ENCODE measurements around the gene COL6A1. TPM values are rescaled to one million over a fixed set of nuclear protein-coding genes. Genes with fewer than 3 reads are reported as not detected.

COL6A1 gene
- total RNA-seq, 3 donors from 2014 or later = 45.0 to 663 (median 114) TPM

DNA sequence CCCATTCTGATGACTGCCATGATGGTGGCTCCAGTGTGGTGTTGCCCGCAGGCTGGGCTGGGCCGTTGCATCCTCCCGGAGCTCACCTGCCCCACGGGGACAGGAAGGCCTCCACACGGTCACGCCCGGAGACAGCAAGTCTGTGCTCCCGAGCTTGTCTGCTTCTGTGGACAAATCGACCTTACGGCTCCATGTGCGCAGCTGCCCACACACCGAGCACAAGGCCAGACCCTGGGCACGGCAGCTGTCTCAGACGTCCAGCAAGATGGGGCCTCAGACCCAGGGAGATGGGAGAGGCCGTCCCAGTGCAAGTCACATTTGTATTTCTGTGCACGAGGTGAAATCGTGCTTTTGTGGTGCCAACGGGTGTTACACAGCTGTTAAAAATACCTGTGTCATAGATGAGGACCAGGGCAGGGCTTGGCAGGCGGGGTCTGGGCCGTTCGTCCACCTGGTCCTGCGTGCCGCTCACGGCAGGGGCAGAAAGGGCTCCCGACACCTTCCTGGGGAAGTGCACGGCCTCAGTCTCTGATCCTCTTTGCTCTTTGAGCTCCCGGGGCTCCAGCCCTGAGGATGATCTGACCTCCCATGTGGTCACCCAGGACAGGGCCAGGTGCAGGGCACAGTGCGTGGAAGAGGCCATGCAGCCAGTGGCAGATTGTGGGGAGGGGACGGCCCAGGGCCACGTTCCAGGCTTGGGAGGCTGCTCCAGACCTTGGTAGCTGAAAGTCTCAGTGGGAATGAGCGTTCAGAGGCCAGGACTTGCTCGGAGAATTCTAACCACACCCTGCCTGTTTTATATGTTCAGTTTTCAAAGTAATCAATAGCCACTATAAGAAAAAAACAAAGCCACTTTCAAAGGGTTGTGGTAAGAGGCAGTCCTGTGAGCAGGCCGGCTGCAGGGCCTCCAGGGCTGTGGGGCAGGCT is 13.5 kb downstream of the COL6A1 start:
- intact Hi-C loops (cut with DNase I, micrococcal nuclease) = no loop called here
- peak in 1 of 3 donors; percentile 17 for DNase-seq

DNA sequence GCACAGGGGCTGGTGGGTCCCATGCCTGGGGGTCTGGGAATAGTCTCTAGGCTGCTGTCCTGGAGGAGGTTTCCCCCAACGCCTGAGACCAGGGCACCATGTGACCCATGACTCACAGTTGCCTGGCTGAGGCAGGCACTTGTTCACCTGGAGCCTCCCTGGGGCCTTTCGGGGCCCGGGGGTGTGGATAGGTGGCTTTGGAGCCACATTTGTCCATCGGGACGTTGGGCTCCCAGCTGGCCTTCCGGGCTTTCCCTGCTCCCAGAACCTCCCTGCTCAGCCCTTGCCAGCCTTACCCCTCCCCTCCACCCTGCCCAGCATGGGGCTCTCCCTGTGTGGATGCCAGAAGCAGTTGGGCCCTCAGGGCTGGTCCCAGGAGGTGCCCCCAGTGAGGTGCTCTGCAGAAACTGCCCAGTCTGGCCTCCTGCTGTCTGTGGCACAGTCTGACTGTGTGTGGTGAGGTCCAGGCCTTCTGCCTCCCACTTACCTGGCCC is 14.2 kb downstream of the COL6A1 start:
- Histone ChIP-seq H3K4me3 (no peak overlapping the region), H3K9me3 (no peaks in the 10 kb centered on the region), H3K4me1 (ENCODE audit: low read depth) (no peaks in the 10 kb centered on the region), H3K36me3 (ENCODE audit: low read depth) (no peaks in the 10 kb centered on the region)
- DNase-seq = peak in 2 of 3 donors; percentile 14 to 34
- intact Hi-C loops (cut with DNase I, micrococcal nuclease) = no loop called here
- ATAC-seq = no peak
- TF ChIP-seq, protein P1, sequence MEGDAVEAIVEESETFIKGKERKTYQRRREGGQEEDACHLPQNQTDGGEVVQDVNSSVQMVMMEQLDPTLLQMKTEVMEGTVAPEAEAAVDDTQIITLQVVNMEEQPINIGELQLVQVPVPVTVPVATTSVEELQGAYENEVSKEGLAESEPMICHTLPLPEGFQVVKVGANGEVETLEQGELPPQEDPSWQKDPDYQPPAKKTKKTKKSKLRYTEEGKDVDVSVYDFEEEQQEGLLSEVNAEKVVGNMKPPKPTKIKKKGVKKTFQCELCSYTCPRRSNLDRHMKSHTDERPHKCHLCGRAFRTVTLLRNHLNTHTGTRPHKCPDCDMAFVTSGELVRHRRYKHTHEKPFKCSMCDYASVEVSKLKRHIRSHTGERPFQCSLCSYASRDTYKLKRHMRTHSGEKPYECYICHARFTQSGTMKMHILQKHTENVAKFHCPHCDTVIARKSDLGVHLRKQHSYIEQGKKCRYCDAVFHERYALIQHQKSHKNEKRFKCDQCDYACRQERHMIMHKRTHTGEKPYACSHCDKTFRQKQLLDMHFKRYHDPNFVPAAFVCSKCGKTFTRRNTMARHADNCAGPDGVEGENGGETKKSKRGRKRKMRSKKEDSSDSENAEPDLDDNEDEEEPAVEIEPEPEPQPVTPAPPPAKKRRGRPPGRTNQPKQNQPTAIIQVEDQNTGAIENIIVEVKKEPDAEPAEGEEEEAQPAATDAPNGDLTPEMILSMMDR (IDR thresholded peaks at IDR 0.05) = no peak

More for the DNA sequence above, 13.5 kb downstream of the COL6A1 start:
- ATAC-seq = no peak
- Histone ChIP-seq H3K4me1 (ENCODE audit: low read depth) (no peaks in the 10 kb centered on the region), H3K36me3 (ENCODE audit: low read depth) (no peaks in the 10 kb centered on the region), H3K4me3 (no peak overlapping the region), H3K9me3 (no peaks in the 10 kb centered on the region)
- TF ChIP-seq, protein P1 (IDR thresholded peaks at IDR 0.05) = no peak

DNA sequence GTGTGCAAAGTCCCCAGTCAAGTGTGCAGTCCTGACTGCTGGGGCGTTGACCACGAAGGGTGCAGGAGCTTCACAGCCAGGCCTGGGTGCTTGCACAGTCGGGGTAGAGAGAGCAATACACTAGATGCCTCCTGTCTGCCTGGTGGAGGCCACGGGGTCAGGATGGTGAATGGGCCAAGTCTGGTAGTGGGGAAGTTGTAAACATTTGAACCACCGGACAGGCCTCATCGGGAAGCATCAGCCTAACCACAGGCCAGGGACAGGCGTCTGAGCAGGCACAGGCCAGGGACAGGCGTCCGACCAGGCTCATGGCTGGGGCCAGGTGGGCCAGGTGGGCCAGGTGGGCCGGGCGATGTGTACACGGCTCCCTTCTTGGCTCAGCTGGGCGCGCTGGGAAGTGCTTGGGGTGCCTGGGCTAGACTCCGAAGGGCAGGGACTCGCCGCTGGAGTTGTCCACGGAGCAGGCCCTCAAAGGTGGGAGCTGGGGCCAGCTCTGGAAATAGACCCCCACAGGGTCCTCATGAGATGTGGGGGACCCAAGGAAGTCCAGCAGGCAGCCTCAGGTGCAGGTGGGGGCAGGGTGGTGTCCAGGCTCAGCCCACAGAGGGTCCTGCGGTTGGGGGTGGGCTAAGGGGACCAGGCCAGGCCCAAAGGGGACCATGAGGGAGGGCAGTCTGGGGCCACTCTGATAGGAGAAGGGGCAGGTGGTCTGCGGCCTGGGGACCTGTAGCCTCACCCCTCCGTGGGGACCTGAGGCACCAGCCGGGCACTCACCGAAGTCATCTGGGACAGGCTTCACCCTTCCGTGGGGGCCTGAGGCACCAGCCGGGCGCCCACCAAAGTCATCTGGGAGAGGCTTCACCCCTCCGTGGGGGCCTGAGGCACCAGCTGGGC is 15.0 kb downstream of the COL6A1 start:
- Histone ChIP-seq H3K4me1 (ENCODE audit: low read depth) (no peaks in the 10 kb centered on the region), H3K4me3 (no peak overlapping the region), H3K36me3 (ENCODE audit: low read depth) (no peaks in the 10 kb centered on the region), H3K9me3 (no peaks in the 10 kb centered on the region)
- DNase-seq = peak in 2 of 3 donors; percentile 16 to 34
- intact Hi-C loops (cut with DNase I, micrococcal nuclease) = no loop called here
- TF ChIP-seq, protein P1 (IDR thresholded peaks at IDR 0.05) = no peak
- no peak for ATAC-seq

DNA sequence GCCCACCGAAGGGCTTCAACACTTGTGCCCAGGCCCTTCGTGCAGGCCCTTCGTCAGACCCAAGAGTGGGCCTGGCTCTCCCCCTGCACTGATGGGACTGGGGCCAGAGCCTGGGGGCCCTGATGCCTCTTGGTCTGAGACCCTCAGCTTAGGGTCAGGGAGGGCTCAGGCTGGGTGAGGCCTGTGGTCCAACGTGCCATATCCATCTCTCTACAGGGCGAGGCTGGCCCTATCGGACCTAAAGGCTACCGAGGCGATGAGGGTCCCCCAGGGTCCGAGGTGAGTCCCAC is 15.6 kb downstream of the COL6A1 start:
- DNase-seq (peak in 1 of 3 donors; percentile 33), ATAC-seq (no peak)
- H3K9me3 ChIP-seq = no peaks in the 10 kb centered on the region
- H3K4me1 ChIP-seq (ENCODE audit: low read depth) = no peaks in the 10 kb centered on the region
- no peak overlapping the region for H3K4me3 ChIP-seq
- intact Hi-C loops (cut with DNase I, micrococcal nuclease) = no loop called here
- H3K36me3 ChIP-seq (ENCODE audit: low read depth) = no peaks in the 10 kb centered on the region
- TF ChIP-seq, protein P1 (IDR thresholded peaks at IDR 0.05) = no peak

DNA sequence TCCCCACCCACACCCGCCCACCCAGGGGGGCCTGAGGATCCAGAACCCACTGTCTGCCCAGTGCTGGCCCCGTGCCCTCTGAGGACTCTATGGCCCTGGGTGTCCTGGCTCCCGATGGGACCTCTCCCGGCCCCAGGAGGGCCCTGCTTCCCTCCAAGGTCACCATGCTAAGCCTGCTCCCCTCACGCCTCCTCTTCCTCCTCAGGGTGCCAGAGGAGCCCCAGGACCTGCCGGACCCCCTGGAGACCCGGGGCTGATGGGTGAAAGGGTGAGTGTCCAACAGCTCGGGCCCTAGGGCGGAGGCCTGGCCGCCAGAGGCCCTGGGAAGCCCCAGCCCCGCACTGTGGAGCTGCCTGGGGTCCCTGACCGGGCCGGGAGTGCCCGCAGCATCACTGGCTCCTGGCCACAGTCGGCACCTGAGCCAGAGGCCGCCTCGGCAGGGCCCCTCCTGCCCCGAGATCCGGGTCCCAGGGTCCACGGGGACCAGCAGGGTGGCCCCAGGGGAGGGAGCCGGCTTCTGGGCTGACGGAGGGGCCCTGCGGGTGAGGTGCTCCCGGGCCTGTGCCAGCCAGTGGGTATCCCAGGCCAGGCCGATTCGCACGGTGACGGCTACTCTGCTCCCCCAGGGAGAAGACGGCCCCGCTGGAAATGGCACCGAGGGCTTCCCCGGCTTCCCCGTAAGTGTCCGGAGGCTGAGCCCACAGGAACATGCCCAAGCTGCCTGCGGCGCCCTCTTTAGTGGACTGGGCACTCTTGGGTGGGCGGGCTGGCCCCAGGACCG is 16.1 kb downstream of the COL6A1 start:
- ATAC-seq (no peak), DNase-seq (peak in 2 of 3 donors; percentile 13 to 47)
- TF ChIP-seq, protein P1 (IDR thresholded peaks at IDR 0.05) = no peak
- Histone ChIP-seq H3K4me1 (ENCODE audit: low read depth) (no peaks in the 10 kb centered on the region), H3K4me3 (no peak overlapping the region), H3K36me3 (ENCODE audit: low read depth) (no peaks in the 10 kb centered on the region), H3K9me3 (no peaks in the 10 kb centered on the region)
- intact Hi-C loops (cut with DNase I, micrococcal nuclease) = no loop called here
